NCI-H128 (cell line): ENCODE results near the gene ADRA2B.
"Not testable (repeated sequence)": the region's sequence is repeated elsewhere in the genome, so short reads cannot be mapped to it uniquely, and the experiment has no call there.

Experiments
- DNase-seq: peaks from one replicate; lab custom pipeline; 2025; ENCODE audit not compliant: unreplicated experiment; lab: John Stamatoyannopoulos, UW

Gene ADRA2B

DNA sequence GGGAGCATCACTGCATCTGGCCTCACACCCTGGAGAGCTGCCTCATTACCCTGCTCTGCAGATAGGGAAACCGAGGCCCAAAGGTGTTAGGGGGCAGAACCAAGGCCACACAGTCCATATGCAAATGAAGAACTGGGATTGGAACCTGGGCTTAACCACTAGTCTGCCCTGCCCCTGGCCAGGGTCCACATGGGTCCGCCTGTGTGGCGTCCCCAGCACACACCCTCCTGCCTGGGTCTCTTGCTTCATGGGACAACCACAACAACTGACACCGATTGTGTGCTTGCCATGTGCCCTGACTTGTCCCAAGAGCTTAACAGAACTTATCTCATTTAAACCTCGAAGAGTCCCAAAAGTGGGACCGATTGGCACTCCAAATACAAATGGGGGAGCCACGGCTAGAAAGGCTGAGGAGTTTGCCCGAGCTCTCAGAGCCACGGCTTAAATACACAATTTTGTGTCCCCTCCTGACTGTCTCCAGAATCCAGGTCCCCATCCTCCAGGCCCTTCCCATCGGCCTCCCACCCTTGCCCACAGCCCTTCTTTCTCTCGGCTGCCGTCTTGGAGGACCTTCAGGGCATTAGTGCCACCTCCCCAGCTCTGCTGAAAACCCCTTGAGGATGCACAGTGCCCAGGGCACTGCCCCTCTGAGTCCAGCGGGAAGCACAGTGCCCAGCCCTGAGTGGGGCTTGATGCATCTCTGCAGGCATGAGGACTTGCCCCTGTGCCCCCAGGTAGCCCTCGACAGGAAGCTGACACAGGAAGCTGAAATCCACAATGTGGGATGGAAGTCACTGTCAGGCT is 34.6 kb upstream of the ADRA2B start:
- DNase-seq: no peak

DNA sequence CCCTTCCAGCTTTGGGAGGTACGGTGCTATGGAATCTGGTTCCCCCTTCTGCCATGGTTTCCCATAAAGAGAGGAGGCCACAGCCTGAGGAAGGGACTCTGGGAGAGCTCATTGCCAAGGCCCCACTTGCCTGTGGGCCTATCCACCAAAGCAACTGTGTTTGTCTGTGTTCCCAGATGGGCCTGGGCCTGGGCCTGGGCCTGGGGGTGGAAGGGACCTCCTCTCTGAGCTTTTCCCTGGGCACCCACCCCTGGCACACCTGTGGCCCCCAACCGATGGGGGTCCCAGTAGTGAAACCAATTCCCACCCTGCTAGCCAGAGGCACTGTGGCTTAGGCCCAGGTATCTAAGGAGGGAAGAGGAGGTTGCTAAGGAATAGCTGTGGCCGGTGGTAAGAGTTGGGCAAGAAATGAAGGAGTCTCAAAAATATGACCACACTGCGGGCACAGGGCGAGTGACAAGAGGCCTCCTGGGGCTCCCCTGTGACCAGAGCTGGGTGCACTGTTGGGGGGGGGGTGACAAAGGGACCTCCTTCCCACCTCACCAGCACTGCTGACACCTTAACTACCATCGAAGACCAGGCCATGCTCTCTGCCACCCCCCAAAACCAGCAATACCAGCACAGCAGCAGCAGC is 33.8 kb upstream of the ADRA2B start:
- DNase-seq: no peak

DNA sequence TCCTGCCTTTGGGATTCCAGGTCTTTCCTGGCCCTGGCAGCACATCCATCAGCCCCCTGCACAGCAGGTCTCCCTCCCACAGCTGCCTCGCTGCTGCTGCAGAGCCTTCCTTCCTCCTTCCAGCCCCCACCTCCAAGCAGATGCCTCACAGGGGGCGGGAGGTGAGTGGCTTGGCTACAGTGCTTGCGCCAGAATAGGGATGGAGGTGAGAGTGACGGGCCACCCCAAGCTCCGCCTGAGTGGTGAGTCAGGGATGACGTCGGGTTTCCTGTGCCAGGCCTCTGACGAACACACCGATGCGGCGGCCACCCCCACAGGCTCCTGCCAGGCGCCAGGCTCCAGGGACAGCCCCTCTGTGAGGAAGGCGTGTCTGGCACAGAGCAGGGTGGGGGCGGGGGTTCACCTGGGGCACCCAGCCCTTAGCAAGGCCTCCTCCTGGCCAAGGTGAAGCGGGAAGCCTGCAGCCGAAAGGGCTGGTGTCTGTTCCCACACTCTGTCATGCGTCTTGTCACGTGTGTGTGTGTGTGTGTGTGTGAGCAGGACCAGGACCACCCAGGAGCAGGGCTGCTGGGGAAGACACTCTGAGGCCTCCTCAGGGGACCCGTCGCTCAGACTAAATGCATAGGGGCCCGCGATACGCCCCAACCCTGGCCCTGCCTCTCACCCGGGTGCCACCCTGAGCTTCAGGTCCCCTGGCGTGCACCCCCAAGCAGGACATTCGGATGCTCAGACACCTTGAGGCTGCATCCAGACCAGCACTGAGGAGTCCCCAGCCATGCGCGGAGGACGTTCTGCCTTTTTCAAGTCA is 32.2 kb upstream of the ADRA2B start:
- DNase-seq: no peak

DNA sequence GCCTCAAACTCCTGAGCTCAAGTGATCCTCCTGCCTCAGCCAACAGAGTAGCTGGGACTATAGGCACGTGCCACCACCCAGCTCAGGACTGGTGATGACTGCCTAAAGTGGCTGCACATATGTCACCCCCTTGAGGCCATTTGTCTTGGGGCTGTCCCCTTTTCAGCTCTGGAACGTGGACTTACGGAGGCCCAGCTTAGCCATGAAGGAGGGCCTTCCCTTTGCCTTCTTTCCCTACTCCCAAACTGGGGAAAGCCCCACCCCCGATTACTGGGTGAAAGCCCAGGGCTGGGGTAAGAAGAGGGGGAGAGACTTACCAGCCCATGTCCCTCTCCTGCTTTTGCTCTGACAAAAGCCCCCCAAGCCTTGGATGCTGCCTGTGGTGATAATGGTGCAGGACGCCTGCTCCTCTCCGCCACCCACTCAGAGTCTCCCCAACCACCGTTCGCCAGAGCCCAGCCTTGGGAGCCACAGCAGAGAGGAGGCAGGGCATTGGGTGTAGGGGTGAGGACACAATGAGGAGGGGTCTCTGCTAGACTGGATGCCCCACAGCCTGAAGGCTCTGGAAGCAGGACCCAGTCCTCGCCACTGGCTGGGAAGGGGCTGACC is 31.3 kb upstream of the ADRA2B start:
- DNase-seq: no peak

DNA sequence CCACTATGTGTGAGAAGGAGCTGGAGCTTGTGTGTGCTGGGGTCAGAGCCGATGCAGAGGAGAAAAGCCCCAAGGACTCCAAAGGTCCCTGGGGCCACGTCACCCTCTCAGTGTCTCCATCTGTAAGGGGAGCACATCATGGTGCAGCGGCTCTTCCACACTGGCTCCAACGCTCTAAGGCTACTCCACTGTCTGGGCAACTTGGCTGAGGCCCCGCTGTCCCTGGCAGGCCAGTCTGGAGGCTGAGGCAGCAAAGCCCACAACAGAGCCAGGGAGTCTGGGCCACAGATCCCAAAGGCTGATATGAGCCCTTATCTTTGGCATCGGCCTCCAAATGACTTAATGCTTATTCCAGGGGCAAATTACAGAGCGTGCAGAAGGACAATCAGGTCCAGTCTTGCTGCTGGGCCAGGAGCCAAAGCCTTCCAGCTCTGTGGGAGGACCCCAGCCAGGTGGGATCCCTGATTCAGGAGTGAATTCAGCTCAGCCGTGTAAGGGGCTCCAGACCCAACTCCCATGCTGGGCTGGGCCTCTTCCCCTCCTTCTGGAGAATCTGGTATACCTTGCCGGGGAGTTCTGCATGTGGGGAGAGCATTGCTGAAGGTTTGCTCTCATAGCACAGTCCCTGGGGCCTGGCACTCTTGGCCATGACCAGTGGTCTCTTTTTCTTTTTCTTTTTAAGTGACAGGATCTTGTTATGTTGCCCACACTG is 30.7 kb upstream of the ADRA2B start:
- no peak for DNase-seq

DNA sequence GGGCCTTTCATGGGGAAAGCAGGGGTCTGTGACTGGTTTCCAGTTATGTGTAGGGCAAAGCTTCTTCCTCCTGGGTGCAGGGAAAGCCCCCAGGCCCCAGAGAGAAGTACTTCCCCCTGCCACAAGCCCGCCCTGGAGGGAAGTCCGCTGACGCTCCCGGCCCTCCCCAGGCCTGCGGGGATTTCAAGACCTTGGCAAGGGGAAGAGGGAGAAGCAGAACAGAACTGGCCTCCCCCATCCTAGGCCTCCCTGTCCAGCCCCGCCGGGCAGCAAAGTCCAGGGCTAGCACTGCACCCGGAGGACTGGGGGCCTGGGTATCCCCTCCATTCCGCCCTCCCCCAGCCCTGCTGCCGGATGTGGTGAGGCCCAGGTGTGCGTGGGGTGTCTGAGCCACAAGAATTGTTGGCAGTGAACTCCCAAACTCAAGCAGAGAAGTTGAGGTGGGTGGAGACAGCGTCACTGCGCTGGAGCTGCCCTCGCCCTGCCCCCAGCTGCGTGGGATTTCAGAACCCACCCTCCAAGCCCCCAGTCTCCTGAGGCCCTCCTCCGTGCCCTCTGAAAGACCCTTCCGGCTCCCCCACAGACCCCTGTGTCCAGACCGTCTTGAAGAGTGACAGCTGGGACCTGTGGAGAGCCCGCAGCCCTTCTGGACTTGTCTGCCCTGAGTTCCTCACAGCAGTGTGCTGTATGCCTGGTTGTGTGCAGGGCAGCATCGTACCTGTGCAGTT is 29.9 kb upstream of the ADRA2B start:
- no peak for DNase-seq

DNA sequence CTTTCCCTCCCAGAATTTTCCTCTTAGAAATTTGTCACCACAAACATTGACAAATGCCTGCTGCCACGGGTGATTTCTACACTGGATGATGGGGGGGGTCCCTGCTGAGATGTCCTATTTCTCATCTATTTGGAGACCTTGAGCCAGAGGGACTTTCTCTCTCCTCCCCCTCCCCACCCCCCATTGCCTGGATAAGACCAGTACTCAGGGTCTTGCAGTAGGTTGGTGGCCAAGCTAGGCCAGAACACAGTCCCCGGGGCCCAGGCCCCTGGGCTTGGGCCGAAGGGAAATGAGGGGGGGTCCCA is 29.4 kb upstream of the ADRA2B start:
- no peak for DNase-seq

DNA sequence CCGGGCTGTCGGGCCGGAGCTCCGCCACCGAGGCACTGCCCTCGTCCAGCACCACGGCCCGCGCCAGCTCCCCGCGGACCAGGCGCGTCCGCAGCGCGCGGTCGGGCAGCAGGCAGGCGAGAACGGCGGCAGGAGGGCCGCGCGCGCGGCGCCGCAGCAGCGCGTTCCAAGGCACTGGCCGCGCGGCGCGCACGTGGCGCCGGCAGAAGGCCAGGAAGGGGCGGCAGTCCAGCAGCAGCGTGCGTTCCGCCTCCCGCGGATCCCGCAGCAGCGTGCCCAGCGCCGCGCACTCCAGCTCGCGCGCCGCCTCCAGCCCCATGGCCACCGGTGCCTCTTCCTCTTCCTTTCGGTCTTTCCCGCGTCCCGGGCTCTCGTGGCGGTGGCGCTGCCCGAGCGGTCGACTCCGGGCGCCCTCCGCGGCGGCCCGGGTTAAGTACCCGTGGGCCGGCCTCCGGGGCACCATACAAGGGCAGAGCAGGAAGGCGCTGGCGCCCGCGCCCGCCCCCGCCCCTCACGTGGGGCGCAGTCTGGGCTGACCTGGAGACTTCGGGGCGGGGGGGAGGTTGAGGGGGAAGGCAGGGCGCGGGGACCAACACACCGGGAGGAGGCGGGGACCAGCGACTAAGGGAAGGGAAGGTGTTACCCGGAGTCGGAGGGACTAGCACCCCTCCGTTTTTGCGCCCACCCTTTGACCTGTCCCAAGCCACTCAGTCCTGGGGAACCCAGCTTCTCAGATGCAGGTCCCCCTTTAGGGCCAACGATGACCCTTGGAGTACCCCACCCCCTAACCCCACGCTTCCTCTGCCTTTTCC is 28.9 kb upstream of the ADRA2B start, which contains the start of gene DUSP2:
Gene DUSP2 (minus strand): TSS at position 405 of the 812 bp plus-strand sequence. CDS start 86 bp downstream, at position 319.
- no peak for DNase-seq

DNA sequence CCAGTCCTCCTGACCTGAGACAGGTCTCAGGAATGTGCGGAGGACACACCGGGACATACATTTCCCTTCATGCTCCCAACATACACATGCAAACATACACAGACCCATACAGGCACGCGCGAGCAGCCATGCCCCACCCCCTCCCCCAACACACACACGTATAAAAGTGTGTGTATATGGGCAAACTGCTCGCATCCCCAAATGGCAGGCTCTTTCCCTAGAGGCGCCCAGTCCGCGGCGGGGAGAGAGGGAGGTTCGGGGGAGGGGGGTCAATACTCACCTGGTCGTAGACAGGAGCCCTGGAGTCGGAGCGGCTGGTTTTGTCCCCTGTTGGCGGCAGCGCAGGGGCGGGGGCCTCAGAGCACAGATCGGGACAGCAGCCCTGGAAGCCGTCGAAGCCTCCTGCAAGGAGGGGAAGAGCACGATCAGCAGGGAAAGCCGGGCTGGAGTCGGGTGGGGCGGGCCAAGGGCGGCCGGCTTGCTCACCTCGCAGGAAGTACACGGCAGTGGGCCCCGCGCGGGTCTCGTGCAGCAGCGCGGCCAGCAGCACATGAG is 28.2 kb upstream of the ADRA2B start:
- no peak for DNase-seq

DNA sequence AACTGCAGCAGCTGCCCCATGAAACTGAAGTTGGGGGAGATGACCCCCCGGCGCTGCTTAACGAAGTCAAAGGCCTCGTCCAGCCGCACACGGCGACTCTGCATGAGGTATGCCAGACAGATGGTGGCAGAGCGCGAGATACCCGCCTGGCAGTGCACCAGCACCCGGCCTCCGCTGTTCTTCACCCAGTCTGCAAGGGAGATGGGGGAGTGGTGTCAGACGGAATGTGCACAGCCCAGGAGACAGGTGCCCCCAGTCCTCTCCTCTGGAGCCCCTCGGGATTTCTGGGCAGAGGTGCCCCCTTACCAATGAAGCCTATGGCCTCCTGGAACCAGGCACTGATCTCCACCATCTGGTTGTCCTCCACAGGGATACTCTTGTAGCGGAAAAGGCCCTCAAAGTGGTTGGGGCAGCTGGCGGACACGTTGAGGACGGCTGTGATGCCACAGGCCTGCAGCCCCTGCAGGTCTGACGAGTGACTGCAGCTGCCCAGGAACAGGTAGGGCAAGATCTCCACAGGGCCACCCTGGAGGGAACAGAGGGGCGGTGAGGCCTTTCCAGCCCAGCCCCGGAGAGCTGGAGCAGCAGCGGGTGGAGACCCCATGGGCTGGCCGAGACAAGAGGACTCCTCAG is 27.6 kb upstream of the ADRA2B start:
- no peak for DNase-seq

DNA sequence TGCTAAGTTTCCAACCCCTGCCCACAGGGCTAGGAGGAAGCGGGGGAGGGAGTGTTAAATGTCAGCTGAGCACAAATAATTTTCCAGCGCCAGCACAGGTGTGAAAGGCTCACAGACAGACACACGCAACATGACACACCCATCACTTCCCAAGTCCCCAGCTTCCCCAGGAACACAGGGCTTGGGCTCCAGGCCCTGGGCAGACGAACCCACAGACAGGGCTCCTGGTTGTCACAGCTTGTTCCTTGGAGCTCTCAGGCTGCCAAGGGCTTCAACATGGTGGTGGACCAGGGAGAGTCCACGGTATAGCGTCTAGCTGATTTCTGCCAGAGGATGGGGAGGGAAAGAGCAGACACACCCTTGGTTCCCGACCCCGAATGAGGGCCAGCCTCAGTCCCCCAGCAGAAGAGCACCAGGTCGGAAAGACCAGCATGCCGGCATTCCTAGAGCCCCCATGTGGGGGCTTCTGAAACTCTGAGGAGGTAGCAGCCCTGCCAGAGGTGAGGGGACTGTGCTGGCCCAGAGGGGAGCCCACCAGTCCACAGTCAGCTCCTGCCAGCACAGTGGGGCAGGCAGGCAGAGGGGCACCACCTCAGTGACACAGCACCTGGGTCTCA is 27.0 kb upstream of the ADRA2B start:
- DNase-seq: no peak

DNA sequence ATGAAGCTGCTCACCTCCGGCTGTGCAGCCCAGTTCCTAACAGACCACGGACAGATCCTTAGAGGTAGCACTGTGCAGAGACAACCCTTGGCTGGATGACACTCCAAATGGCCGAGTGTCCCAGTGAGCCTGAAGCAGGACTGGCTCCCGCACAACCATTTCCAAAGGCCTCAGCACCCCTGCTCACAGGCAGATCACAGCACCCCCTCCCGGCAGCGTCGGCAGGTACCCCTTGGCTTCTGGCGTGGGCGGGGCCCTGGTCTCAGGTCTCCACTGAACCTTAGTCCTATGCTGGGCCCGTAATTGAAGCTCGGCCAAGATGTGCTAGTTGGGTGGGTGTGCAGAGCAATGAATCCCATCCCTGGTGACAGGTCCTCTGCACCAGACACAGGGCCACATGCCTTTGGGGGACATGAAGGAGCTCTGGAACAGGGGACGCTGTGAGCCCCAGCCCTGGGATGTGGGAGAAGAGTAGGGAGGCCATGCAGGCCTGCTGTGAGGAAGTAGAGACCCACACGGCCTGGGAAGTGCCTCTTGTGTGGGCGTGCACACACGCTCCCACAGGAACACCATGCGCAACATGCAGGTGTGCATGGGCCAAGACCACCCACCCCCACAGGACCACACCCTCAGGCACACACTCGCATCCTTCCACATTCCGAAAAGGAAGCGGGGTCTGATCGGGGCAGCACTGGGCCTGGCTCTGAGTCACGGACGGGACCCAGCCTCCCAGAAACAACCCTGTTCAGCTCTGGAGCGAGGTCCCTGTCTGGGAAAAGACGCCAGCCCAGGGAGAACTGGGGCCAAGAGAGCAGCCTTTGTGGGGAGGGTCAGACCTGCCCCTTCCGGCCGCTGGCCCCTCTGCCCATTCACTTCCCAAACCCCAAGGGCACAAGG is 26.1 kb upstream of the ADRA2B start:
- no peak for DNase-seq

DNA sequence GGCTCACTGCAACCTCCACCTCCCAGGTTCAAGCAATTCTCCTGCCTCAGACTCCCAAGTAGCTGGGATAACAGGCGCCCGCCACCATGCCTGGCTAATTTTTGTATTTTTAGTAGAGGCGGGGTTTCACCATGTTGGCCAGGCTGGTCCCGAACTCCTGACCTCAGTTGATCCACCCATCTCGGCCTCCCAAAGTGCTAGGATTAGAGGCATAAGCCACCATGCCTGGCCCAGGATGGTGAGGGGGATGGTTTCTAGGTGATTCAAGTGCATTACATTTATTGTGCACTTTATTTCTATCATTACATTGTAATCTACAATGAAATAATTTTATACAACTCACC is 25.2 kb upstream of the ADRA2B start:
- DNase-seq: not testable (repeated sequence)

DNA sequence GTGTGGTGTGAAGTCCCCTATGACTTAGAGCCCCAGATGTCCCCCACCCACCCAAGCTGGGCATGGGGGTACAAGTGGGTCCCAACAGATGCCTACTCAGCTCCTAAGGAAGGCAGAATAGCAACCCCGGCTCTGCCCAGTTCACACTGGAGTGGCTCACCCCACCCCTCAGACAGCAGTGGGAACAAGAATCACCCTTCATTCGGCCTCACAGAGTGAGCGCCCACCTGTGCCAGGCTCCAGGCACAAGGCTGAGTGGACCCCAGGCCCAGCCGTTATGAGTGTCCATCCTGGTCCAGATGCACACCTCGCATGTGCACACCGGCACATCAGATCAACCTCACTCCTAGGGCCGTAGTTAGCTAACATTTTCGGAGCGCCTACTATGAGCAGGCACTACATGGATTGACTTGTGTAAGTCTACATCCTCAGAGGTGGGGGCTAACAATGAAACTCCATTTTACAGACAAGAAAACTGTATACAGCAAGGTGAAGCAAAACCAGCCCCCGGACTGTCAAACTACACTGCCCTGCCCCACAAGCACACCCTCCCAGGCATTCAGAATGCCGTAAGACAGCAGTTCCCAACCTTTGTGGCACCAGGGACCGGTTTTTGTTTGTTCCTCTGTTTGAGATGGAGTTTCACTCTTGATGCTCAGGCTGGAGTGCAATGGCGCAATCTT is 24.7 kb upstream of the ADRA2B start:
- no peak for DNase-seq

DNA sequence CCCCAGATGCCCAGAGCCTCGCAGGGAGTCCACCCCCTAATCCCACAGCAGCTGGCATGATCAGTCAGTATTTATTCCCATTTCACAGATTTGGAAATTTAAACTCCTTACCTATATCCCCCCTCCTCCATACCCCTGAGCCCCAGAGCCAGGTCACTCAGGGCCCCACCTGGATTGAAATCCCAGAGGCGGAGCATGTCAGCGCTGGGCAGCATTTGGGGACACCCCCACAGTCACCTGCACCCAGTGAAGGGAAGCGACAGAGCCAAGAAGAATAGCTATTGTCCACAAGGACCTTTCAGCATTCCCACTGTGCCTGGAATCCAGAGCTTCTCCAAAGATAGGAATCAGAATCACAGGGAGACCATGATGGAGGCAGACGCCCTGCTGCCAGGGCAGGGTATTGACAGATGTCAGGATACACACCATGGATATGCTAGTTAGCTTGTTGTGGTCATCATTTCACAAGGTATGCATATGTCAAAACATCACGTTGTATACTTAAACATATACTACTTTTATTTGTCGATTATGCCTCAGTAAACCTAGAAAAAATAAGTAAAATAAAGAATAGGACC is 22.9 kb upstream of the ADRA2B start:
- no peak for DNase-seq
